OCI-LY3 (cell line): ENCODE measurements around the gene TOMM22.

Experiments
- H2AFZ ChIP-seq: fragments of 200-600, 300-600 bp; shearing (Covaris generic); 2 replicates; pipeline ENCODE4 v1.6.0; 2014; ENCODE audit warnings: antibody characterized with exemption, low read depth, low read length
- H3K27ac ChIP-seq: fragments of 200-600, 300-600 bp; sonication (generic); 2 replicates; pipeline ENCODE4 v1.5.1; 2014; ENCODE audit warnings: mild to moderate bottlenecking, low read length, moderate library complexity, mixed read lengths
- H3K27me3 ChIP-seq: fragments of 200-600, 300-600 bp; sonication (generic); 2 replicates; pipeline ENCODE4 v1.6.1; 2014; ENCODE audit warnings: low read depth, low read length, mixed read lengths
- H3K36me3 ChIP-seq: fragments of 200-600, 300-600 bp; sonication (generic); replicated peaks from 2 replicates; pipeline ENCODE3; 2014; ENCODE audit warnings: low read depth, low read length, mixed read lengths
- H3K4me1 ChIP-seq: fragments of 300-600, 200-600 bp; sonication (generic); 2 replicates; pipeline ENCODE4 v1.6.1; 2014; ENCODE audit warnings: low read length, mixed read lengths
- H3K4me2 ChIP-seq: fragments of 200-600, 300-600 bp; sonication (generic); 2 replicates; pipeline ENCODE4 v1.6.1; 2014; ENCODE audit warnings: low read length, mixed read lengths
- H3K4me3 ChIP-seq: fragments of 300-600, 200-600 bp; sonication (generic); 2 replicates; pipeline ENCODE4 v1.5.1; 2014; ENCODE audit warnings: antibody characterized with exemption, mild to moderate bottlenecking, low read length, moderate library complexity
- H3K79me2 ChIP-seq: fragments of 300-600, 200-600 bp; shearing (Covaris generic); 2 replicates; pipeline ENCODE4 v1.6.1; 2014; ENCODE audit warnings: mild to moderate bottlenecking, low read length, mixed read lengths
- H3K9ac ChIP-seq: fragments of 300-600, 200-600 bp; shearing (Covaris generic); 2 replicates; pipeline ENCODE4 v1.6.0; 2014; ENCODE audit warnings: mild to moderate bottlenecking, low read length, moderate library complexity
- H3K9me3 ChIP-seq: fragments of 200-600, 300-600 bp; shearing (Covaris generic); 2 replicates; pipeline ENCODE4 v1.6.1; 2014; ENCODE audit warnings: low read length, mixed read lengths; ENCODE audit not compliant: insufficient read depth
- H4K20me1 ChIP-seq: fragments of 200-600, 300-600 bp; sonication (generic); 2 replicates; pipeline ENCODE4 v1.6.1; 2016; ENCODE audit warnings: low read length, mixed read lengths; ENCODE audit not compliant: insufficient read depth
- EZH2phosphoT487 ChIP-seq: fragments of 200-600 bp; shearing (Covaris generic); IDR thresholded peaks from 2 replicates; pipeline ENCODE4 v1.6.1; 2018; ENCODE audit warnings: antibody characterized with exemption, mixed run types, low read depth
- TF ChIP-seq, protein P1 (sequence below): fragments of 200-600, 300-600 bp; sonication (generic); IDR thresholded peaks from 2 replicates; pipeline ENCODE4 v1.5.1; 2014; ENCODE audit warnings: antibody characterized with exemption, low read length, low read depth

TOMM22 gene

DNA sequence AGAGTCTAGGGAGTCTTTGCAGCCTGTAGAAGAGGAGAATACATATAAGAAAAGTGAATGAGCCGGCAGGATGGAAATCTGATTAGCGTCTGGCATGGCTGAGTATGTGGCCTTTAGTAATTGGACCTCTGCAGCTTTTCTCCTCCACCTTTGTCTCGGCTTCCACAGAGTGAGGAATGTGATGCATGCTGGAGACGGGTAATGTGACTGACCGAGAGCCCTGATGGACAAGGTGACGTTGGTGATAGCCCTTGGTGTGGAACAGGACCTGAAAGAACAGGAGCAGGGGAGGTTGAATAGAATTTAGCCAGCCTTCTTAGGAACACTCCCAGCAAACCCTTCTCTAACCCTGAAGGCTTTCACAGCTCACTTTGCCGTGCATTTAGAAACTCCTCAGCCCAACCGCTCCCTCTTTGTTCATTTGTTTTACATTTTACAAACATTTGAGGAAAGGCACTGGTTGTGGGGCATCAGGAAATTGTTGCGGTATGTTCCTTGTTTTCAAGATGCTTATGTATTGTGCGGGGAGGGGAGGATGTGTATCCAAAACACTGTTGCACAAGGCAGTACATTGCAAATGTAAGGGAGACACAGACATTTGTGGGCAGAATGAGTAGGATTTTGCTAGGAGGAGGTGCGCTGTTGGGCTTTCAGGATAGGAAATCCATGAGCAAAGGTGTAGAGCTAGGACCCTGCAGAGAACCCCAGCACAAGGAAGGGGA, 30.9 kb downstream of the TOMM22 start:
- no peak overlapping the region for H3K4me2 ChIP-seq
- no peak for TF ChIP-seq EZH2phosphoT487
- TF ChIP-seq, protein P1, sequence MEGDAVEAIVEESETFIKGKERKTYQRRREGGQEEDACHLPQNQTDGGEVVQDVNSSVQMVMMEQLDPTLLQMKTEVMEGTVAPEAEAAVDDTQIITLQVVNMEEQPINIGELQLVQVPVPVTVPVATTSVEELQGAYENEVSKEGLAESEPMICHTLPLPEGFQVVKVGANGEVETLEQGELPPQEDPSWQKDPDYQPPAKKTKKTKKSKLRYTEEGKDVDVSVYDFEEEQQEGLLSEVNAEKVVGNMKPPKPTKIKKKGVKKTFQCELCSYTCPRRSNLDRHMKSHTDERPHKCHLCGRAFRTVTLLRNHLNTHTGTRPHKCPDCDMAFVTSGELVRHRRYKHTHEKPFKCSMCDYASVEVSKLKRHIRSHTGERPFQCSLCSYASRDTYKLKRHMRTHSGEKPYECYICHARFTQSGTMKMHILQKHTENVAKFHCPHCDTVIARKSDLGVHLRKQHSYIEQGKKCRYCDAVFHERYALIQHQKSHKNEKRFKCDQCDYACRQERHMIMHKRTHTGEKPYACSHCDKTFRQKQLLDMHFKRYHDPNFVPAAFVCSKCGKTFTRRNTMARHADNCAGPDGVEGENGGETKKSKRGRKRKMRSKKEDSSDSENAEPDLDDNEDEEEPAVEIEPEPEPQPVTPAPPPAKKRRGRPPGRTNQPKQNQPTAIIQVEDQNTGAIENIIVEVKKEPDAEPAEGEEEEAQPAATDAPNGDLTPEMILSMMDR: no peak
- peaks cover 99% of the 10 kb centered on the region for H3K79me2 ChIP-seq
- H4K20me1 ChIP-seq: peaks cover 96% of the 10 kb centered on the region
- H3K4me1 ChIP-seq: peaks cover 23% of the 10 kb centered on the region
- H2AFZ ChIP-seq: no peak overlapping the region
- no peak overlapping the region for H3K9ac ChIP-seq
- no peaks in the 10 kb centered on the region for H3K27me3 ChIP-seq
- H3K36me3 ChIP-seq: peaks cover 63% of the 10 kb centered on the region
- H3K9me3 ChIP-seq: no peaks in the 10 kb centered on the region
- H3K4me3 ChIP-seq: no peak overlapping the region
- no peak overlapping the region for H3K27ac ChIP-seq

GRCh38 chr22:38713921-38714320, 32.2 kb downstream of the TOMM22 start:
- TF ChIP-seq, protein P1: no peak
- no peak for TF ChIP-seq EZH2phosphoT487
- Histone ChIP-seq H3K4me3 (no peak overlapping the region), H4K20me1 (peaks cover 86% of the 10 kb centered on the region), H2AFZ (no peak overlapping the region), H3K9me3 (no peaks in the 10 kb centered on the region), H3K79me2 (peaks cover 89% of the 10 kb centered on the region), H3K9ac (no peak overlapping the region), H3K36me3 (peaks cover 62% of the 10 kb centered on the region), H3K4me1 (peaks cover 11% of the 10 kb centered on the region), H3K27me3 (no peaks in the 10 kb centered on the region), H3K27ac (no peak overlapping the region), H3K4me2 (no peak overlapping the region)

GRCh38 chr22:38715176-38715764, 33.5 kb downstream of the TOMM22 start:
- H3K4me1 ChIP-seq: no peaks in the 10 kb centered on the region
- peaks cover 56% of the 10 kb centered on the region for H3K36me3 ChIP-seq

GRCh38 chr22:38715852-38716251, 34.1 kb downstream of the TOMM22 start:
- no peak overlapping the region for H3K4me2 ChIP-seq
- no peak overlapping the region for H3K9ac ChIP-seq
- no peak overlapping the region for H3K27ac ChIP-seq
- no peak overlapping the region for H2AFZ ChIP-seq
- H3K27me3 ChIP-seq: no peaks in the 10 kb centered on the region
- no peaks in the 10 kb centered on the region for H3K9me3 ChIP-seq
- H4K20me1 ChIP-seq: peaks cover 72% of the 10 kb centered on the region
- TF ChIP-seq, protein P1: no peak
- TF ChIP-seq EZH2phosphoT487: no peak
- peaks cover 56% of the 10 kb centered on the region for H3K36me3 ChIP-seq
- no peaks in the 10 kb centered on the region for H3K4me1 ChIP-seq
- peaks cover 73% of the 10 kb centered on the region for H3K79me2 ChIP-seq
- H3K4me3 ChIP-seq: no peak overlapping the region

More at GRCh38 chr22:38715176-38715764, 33.5 kb downstream of the TOMM22 start:
- no peak overlapping the region for H2AFZ ChIP-seq
- H3K4me3 ChIP-seq: no peak overlapping the region
- H3K4me2 ChIP-seq: no peak overlapping the region
- no peaks in the 10 kb centered on the region for H3K27me3 ChIP-seq
- peaks cover 79% of the 10 kb centered on the region for H3K79me2 ChIP-seq
- H3K27ac ChIP-seq: no peak overlapping the region
- peaks cover 77% of the 10 kb centered on the region for H4K20me1 ChIP-seq
- H3K9ac ChIP-seq: no peak overlapping the region
- TF ChIP-seq, protein P1: no peak
- no peak for TF ChIP-seq EZH2phosphoT487
- H3K9me3 ChIP-seq: no peaks in the 10 kb centered on the region
